Left ventricle myocardium inferior (tissue), 1 donor: ENCODE data around the gene CENATAC. TPM values are rescaled to one million over a fixed set of nuclear protein-coding genes. Genes with fewer than 3 reads are reported as not detected.

ENCODE experiments used
- DNase-seq: peaks from one replicate; pipeline ENCODE4 v3.0.0-alpha.2; 2020
- H3K27ac ChIP-seq: fragments of 200-600 bp; replicated peaks from 2 replicates; pipeline ENCODE4 v1.8.0; 2021
- H3K27me3 ChIP-seq: fragments of 200-600 bp; 2 replicates; pipeline ENCODE4 v1.8.0; 2021; ENCODE audit warnings: low read depth
- H3K36me3 ChIP-seq: fragments of 200-600 bp; 2 replicates; pipeline ENCODE4 v1.8.0; 2021
- H3K4me1 ChIP-seq: fragments of 200-600 bp; 2 replicates; pipeline ENCODE4 v1.8.0; 2021
- H3K4me3 ChIP-seq: fragments of 200-600 bp; 2 replicates; pipeline ENCODE4 v1.8.0; 2021; ENCODE audit warnings: mild to moderate bottlenecking, moderate library complexity
- H3K9me3 ChIP-seq: fragments of 200-600 bp; replicated peaks from 2 replicates; pipeline ENCODE4 v1.8.0; 2021
- CTCF ChIP-seq: fragments of 200-600 bp; IDR thresholded peaks from 2 replicates; pipeline ENCODE4 v1.8.0; 2021; ENCODE audit warnings: antibody characterized with exemption, mild to moderate bottlenecking, borderline replicate concordance
- intact Hi-C: fragments of 100-400 bp; cut with micrococcal nuclease; formaldehyde crosslinking; loops from one replicate; pipeline ENCODE4 v1.11.0; 2022
- total RNA-seq: library from RNA; stranded (reverse); fragmentation: NEBNext Ultra II Directional; extraction: Animal tissue kit (Norgen Biotek cat#: 25700); gene quantifications from one replicate; pipeline ENCODE4 v1.2.1, GENCODE V29; 2021
- donor health status: DM: no; HTN: yes; CAD: no; lungs with severe emphysema.

CENATAC gene
- total RNA-seq, 1 donor from 2014 or later, result 9.7 TPM

DNA sequence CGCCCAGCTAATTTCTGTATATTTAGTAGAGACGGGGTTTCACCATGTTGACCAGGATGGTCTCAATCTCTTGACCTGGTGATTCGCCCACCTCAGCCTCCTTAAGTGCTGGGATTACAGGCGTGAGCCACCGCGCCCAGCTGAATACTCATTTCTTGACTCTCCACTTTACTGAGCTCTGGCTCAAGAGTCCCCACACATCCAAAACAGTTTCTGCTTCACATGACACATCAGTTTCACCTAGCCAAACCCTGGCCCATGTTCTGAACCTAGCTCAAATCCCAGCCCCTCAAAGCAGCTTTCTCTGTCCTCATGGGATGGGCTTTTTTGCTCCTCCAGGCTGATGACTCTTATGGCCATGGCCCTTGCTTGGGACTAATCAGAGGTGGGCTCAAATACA is 49.3 kb downstream of the CENATAC start:
- no peak overlapping the region for H3K4me3 ChIP-seq
- H3K27me3 ChIP-seq, result no peaks in the 10 kb centered on the region
- no peaks in the 10 kb centered on the region for H3K9me3 ChIP-seq
- intact Hi-C loops, result no loop called here
- no peaks in the 10 kb centered on the region for H3K4me1 ChIP-seq
- TF ChIP-seq CTCF, result no peak
- no peak overlapping the region for H3K27ac ChIP-seq
- no peak for DNase-seq
- H3K36me3 ChIP-seq, result peaks cover 77% of the 10 kb centered on the region

DNA sequence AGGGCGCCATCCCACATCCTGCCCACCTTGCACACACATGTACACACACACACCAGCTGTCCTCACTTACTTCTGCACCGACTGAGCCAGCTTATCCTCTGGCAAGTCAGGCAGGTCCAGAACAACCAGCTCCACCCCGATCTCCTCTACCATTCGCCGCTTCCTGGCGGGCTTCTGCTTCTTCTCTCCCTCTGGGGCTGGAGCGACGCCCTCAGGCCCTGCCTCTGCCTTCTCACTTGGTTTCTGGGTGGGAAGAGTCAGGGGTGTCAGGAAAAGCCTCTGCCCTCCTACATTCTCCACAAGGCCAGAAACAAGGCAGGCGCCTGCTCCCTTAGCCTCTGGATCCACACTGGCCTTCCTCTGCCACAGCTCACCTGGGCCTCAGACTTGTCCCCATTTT is 50.7 kb downstream of the CENATAC start:
- Histone ChIP-seq H3K27me3 (no peaks in the 10 kb centered on the region), H3K36me3 (peaks cover 91% of the 10 kb centered on the region), H3K4me1 (no peaks in the 10 kb centered on the region), H3K9me3 (no peaks in the 10 kb centered on the region), H3K4me3 (no peak overlapping the region), H3K27ac (no peak overlapping the region)
- no peak for TF ChIP-seq CTCF
- DNase-seq, result no peak
- intact Hi-C loops, result no loop called here

GRCh38 chr11:119049081-119049480 is 51.1 kb downstream of the CENATAC start:
- no peak for TF ChIP-seq CTCF
- no peaks in the 10 kb centered on the region for H3K27me3 ChIP-seq
- H3K4me3 ChIP-seq, result no peak overlapping the region
- DNase-seq, result no peak
- H3K9me3 ChIP-seq, result no peaks in the 10 kb centered on the region
- H3K4me1 ChIP-seq, result peaks cover 3% of the 10 kb centered on the region
- peaks cover 96% of the 10 kb centered on the region for H3K36me3 ChIP-seq
- no peak overlapping the region for H3K27ac ChIP-seq
- intact Hi-C loops, result no loop called here

DNA sequence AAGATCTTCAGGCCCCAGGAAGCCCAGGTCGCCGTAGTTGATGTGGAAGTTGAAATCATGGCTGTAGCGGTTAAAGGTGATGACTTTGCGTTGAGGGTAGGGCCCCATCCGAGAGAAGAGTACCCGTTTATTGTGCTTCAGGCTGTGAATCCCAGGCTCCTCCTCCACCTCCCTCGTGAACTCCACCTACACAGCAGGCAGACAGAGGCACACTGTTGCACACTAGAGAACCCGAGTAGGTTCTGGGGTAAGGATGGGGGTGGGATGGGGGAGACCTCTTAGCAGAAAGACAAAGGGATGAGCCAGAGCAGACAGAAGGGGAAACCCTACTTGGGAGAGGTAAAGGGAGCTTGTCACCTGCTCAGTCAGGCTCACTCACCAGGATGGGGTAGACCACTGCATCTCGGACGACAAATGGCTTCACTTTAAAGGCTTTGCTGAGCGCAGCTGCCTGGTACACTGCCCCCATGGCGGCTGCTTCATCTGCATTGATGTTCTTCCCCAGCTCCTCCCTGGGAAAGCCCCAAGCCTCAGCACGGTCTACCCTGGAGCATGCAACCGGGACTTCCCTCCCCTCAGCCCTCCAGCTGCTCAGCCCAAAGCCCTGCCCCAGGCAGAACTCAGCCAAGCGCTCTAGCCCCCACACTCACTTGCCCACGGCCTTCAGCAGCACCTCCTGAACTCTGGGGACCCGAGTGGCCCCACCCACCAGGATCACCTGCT is 53.7 kb downstream of the CENATAC start:
- Histone ChIP-seq H3K27me3 (no peaks in the 10 kb centered on the region), H3K27ac (no peak overlapping the region), H3K9me3 (no peaks in the 10 kb centered on the region), H3K36me3 (peaks cover 89% of the 10 kb centered on the region), H3K4me3 (no peak overlapping the region), H3K4me1 (peaks cover 23% of the 10 kb centered on the region)
- no peak for DNase-seq
- no peak for TF ChIP-seq CTCF
- intact Hi-C loops, result no loop called here

DNA sequence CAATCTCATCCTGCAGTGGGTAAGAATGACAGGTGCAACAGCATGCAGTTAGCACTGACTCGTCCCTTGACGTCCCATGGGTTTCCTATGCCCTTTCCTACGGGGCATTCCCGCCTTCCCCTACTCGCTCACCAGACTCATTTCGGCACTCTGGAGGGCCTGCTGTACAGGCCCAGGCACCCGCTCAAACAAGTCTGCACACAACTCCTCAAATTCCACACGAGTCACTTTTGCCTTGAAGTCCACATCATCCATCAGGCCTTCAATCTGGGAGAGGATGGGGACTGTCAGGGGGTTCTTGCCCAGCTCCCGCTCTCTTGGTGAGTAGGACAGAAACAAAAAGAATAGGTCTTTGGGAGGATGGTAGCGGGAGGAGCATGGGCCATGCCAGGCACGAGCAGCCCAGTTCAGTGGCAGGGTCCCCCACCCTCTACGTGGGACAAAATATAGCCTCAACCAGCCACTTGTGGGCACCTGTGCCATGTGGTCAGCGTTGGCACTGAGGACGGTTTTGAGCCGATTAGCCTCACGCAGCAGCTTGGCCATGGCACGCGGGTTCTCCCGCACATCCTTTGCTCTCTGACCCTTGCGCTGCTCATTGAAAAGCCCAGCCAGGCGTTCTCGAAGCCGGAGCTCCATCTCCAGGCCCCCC is 54.4 kb downstream of the CENATAC start:
- Histone ChIP-seq H3K9me3 (no peaks in the 10 kb centered on the region), H3K27me3 (no peaks in the 10 kb centered on the region), H3K36me3 (peaks cover 82% of the 10 kb centered on the region), H3K27ac (no peak overlapping the region), H3K4me1 (peaks cover 27% of the 10 kb centered on the region), H3K4me3 (no peak overlapping the region)
- TF ChIP-seq CTCF, result no peak
- intact Hi-C loops, result no loop called here
- no peak for DNase-seq
